Measurements from ENCODE around the gene CD163L1.
A peak's percentile ranks its signal among the peaks of the same experiment; 100 is the strongest.

The CD163L1 gene

DNA sequence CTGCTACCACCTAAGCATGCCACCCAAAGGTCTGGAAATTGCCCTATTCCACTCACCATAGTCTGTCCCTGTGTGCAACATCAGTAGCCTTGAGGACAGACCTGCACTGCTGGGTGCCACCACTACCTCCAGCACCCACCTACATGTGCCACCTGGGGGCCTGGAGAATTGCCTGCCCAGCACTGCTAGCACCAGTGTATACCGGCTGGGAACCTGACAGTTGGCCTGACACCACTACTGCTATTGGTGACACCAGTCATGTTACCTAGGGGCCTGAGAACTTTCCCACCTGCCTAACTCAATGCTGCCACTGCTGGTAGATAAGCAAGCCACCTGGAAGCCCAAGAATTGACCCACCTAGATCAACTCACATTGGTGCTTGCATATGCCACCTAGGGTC lies 60.8 kb downstream of the CD163L1 start:
- H3K4me3 ChIP-seq (ENCODE audit: control insufficient read depth, low read depth, low read length), result no peak overlapping the region
- DNase-seq (ENCODE audit: low read depth), result no peak
- TF ChIP-seq, protein P1, sequence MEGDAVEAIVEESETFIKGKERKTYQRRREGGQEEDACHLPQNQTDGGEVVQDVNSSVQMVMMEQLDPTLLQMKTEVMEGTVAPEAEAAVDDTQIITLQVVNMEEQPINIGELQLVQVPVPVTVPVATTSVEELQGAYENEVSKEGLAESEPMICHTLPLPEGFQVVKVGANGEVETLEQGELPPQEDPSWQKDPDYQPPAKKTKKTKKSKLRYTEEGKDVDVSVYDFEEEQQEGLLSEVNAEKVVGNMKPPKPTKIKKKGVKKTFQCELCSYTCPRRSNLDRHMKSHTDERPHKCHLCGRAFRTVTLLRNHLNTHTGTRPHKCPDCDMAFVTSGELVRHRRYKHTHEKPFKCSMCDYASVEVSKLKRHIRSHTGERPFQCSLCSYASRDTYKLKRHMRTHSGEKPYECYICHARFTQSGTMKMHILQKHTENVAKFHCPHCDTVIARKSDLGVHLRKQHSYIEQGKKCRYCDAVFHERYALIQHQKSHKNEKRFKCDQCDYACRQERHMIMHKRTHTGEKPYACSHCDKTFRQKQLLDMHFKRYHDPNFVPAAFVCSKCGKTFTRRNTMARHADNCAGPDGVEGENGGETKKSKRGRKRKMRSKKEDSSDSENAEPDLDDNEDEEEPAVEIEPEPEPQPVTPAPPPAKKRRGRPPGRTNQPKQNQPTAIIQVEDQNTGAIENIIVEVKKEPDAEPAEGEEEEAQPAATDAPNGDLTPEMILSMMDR (conservative IDR thresholded peaks at IDR 0.05; ENCODE audit: control insufficient read depth, insufficient read depth, low read depth, low read length), result no peak

DNA sequence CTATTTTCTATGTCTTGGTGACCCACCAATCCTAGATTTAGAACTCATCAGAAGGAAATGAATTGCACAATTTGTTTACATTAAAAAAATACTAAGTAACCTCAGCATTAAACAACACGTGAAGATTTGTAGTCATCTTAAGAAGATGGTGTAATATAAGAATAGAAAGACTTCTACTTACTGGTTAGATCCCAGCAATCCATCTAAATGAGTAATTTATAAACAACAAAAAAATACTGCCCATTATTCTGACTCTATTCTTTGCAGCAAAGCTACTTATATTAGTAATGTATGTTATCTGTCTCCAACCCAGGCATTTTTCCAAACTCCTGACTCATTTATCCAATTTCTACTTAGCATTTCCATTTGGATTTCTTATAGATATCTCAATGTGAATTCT lies 67.8 kb downstream of the CD163L1 start:
- peak; percentile 81 for DNase-seq (ENCODE audit: low read depth)
- H3K4me3 ChIP-seq (ENCODE audit: control insufficient read depth, low read depth, low read length), result no peak overlapping the region
- TF ChIP-seq, protein P1 (conservative IDR thresholded peaks at IDR 0.05; ENCODE audit: control insufficient read depth, insufficient read depth, low read depth, low read length), result no peak

DNA sequence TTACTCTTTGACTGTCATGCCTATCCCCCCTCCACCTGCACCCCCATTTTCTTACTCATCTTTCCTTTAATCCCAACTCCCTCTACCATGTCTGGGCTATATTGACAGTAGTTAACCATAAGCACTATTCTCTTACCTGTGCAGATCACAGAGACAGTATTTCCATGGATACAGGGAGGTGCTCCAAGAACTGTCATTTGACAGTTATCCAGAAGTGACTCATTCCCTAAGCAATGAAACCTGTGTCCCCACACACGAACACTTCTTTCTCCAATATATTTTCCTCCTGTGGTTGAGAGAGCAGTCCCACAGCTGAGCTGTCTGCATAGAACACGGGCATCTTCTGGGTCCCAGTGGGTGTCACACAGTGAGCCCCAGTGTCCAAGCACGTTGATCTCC lies 68.8 kb downstream of the CD163L1 start:
- peak; percentile 10 for DNase-seq (ENCODE audit: low read depth)
- no peak overlapping the region for H3K4me3 ChIP-seq (ENCODE audit: control insufficient read depth, low read depth, low read length)
- TF ChIP-seq, protein P1 (conservative IDR thresholded peaks at IDR 0.05; ENCODE audit: control insufficient read depth, insufficient read depth, low read depth, low read length), result no peak

DNA sequence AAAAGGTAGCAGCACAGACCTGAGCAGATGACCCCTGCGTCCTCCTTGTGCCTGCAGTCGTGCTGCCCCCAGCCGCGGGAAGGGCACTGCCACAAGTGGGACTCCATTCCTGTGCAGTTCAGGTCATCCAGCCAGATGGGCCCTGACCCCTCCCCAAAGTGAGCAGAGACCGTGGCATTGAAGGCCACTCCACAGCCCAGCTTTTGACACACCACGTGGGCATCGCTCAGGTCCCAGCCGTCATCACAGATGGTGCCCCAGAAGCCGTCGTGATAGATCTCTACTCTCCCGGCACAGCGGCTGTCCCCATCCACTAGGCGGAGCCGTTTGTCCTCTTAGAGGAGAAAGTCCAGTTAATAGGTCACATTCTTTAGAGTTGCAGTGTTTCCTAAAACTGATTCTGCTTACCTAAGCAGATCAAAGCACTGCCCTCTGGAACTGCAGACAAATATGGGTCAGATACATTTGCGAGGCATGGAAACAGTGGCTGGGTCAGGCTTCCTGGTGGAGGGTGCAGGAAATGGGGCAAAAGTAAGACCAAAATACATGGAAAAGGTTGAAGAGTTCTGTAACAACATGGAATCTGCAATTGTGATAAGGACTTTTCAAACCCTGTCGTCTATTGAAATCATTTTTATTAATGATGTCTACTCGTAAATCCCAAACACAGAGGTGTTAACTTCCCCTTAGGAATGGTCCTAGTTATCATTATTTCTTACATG lies 69.4 kb downstream of the CD163L1 start:
- peak; percentile 58 for DNase-seq (ENCODE audit: low read depth)
- no peak overlapping the region for H3K4me3 ChIP-seq (ENCODE audit: control insufficient read depth, low read depth, low read length)
- TF ChIP-seq, protein P1 (conservative IDR thresholded peaks at IDR 0.05; ENCODE audit: control insufficient read depth, insufficient read depth, low read depth, low read length), result peak; percentile 70

DNA sequence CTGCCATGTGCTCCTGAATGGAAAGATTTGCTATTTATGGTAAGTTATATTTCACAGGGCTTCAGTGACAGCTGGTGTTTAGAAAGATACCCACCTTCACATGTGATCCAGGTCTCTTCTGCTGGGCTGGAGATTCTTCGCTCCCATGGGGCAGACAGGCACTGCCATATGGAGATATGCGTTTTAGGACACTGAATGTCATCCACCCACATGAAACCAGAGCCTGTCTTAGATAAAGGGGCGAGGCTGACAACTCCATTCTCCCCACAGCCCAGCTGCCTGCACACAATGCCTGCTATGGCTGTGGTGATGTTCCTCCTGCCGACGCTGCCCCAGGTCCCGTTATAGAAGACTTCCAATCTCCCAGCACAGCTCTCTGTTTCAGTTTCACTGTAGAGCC lies 70.7 kb downstream of the CD163L1 start:
- TF ChIP-seq, protein P1 (conservative IDR thresholded peaks at IDR 0.05; ENCODE audit: control insufficient read depth, insufficient read depth, low read depth, low read length), result no peak
- no peak for DNase-seq (ENCODE audit: low read depth)
- H3K4me3 ChIP-seq (ENCODE audit: control insufficient read depth, low read depth, low read length), result no peak overlapping the region

DNA sequence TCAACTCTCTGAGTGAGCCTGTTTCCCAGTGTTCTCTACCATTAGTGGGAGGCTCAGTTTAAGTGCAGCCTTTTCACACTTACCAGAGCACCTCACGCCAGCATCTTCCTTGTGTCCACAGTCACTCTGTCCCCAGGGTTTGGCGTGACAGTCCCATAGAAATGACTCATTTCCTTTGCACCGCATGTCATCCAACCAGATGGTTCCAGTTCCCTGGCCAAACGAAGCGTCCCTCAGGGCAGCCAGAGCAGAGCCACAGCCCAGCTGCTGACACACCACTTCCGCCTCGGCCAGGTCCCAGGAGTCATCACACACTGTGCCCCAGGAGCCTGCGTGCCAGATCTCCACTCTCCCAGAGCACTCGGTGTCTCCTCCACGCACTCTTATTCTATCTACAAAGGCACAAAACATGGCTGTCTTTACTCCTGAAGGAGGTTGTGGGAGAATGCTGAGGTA lies 74.7 kb downstream of the CD163L1 start:
- H3K4me3 ChIP-seq (ENCODE audit: control insufficient read depth, low read depth, low read length), result no peak overlapping the region
- peak; percentile 20 for DNase-seq (ENCODE audit: low read depth)
- TF ChIP-seq, protein P1 (conservative IDR thresholded peaks at IDR 0.05; ENCODE audit: control insufficient read depth, insufficient read depth, low read depth, low read length), result no peak
